ENCODE data around the gene SEC61G. TPM values are rescaled to one million over a fixed set of nuclear protein-coding genes. Genes with fewer than 3 reads are reported as not detected.

Gene SEC61G
- total RNA-seq, 1 experiment from 2014 or later: 176 TPM

- no peak overlapping the region for H2BK20ac ChIP-seq (ENCODE audit: low read depth, low read length, poor library complexity, severe bottlenecking)
- no peak overlapping the region for H3K56ac ChIP-seq (ENCODE audit: insufficient read length, low read depth, low read length)
- no peak overlapping the region for H3K4me2 ChIP-seq (ENCODE audit: insufficient read depth, insufficient read length, low read length)
- no peaks in the 10 kb centered on the region for H3K27me3 ChIP-seq (ENCODE audit: insufficient read depth, low read length)
- H3K4me3 Mint-ChIP-seq: no peak overlapping the region
- no peaks in the 10 kb centered on the region for H3K9me3 ChIP-seq (ENCODE audit: control insufficient read depth, low read depth, low read length)
- no peak for DNase-seq
- H2BK12ac ChIP-seq (ENCODE audit: insufficient read length, low read depth, low read length): no peak overlapping the region
- H3K4me1 Mint-ChIP-seq: no peaks in the 10 kb centered on the region; a peak in 1 of 4 replicates
- no peak overlapping the region for H4K5ac ChIP-seq (ENCODE audit: insufficient read length, low read depth, low read length)
- no peak overlapping the region for H3K14ac ChIP-seq (ENCODE audit: insufficient read depth, low read length)
- H3K4ac ChIP-seq (ENCODE audit: low read depth, low read length): no peak overlapping the region
- no peak overlapping the region for H2BK15ac ChIP-seq (ENCODE audit: low read depth, low read length)
- H3K79me2 ChIP-seq (ENCODE audit: insufficient read depth, low read length): no peaks in the 10 kb centered on the region
- no peaks in the 10 kb centered on the region for H4K20me1 ChIP-seq (ENCODE audit: control insufficient read depth, insufficient read depth, insufficient read length)
- H4K91ac ChIP-seq (ENCODE audit: insufficient read length, low read depth, low read length): no peak overlapping the region
- no peak for TF ChIP-seq CTCF (conservative IDR thresholded peaks at IDR 0.05)
- H3K9ac ChIP-seq (ENCODE audit: extremely low read depth, insufficient read length, low read length): no peak overlapping the region
- H3K23ac ChIP-seq (ENCODE audit: insufficient read length, low read depth, low read length): no peak overlapping the region
- H3K27ac ChIP-seq (ENCODE audit: insufficient read length, low read depth, low read length): no peak overlapping the region
- no peaks in the 10 kb centered on the region for H3K36me3 Mint-ChIP-seq (ENCODE audit: insufficient read depth in 1 of 3, low read depth in 3 of 3)
- no peak overlapping the region for H2AK5ac ChIP-seq (ENCODE audit: insufficient read length, low read length)
- no peaks in the 10 kb centered on the region for H3K79me1 ChIP-seq (ENCODE audit: insufficient read depth, low read depth, low read length, poor library complexity, severe bottlenecking)
- peaks cover 3% of the 10 kb centered on the region for H3K27me3 Mint-ChIP-seq (ENCODE audit: low read depth)
- H4K8ac ChIP-seq (replicated peaks; ENCODE audit: insufficient read length, low read depth, low read length): no peak overlapping the region
- H3T11ph ChIP-seq (ENCODE audit: low read length): no peak overlapping the region
- no peak overlapping the region for H3K27ac Mint-ChIP-seq
- no CpG with 5 or more reads among the region's 4 CpGs for WGBS (ENCODE audit: extremely low coverage, insufficient read length, low lambda C conversion rate)
- no peak overlapping the region for H3K18ac ChIP-seq (ENCODE audit: insufficient read length, low read depth, low read length)
- H2AFZ ChIP-seq (ENCODE audit: low read length): no peak overlapping the region
- no peak overlapping the region for H2BK5ac ChIP-seq (ENCODE audit: insufficient read length, low read length)
- H2BK120ac ChIP-seq (ENCODE audit: low read depth, low read length, poor library complexity, severe bottlenecking): no peak overlapping the region
- peaks cover 4% of the 10 kb centered on the region; the same call in 1 of the 2 replicates for H3K4me1 ChIP-seq (ENCODE audit: insufficient read depth, low read length)
- no peaks in the 10 kb centered on the region for H3K23me2 ChIP-seq (ENCODE audit: insufficient read length, low read depth, low read length, poor library complexity, severe bottlenecking)
- H3K9me3 Mint-ChIP-seq: no peaks in the 10 kb centered on the region
Observed at GRCh38 chr7:54802841-54803240, 43.8 kb upstream of the SEC61G start.
